ENCODE data around the gene MOV10L1. TPM values are rescaled to one million over a fixed set of nuclear protein-coding genes. Genes with fewer than 3 reads are reported as not detected.

MOV10L1 gene
- total RNA-seq, 2 experiments from 2014 or later = not detected

GRCh38 chr22:50190941-50191741, 101.3 kb downstream of the MOV10L1 start:
- peak; percentile 70 to 95 (median 80) for DNase-seq
- Histone ChIP-seq H3K36me3 (ENCODE audit: insufficient read depth, low read length) (peaks cover 36% of the 10 kb centered on the region), H3K9me3 (ENCODE audit: control insufficient read depth in 1 of 2, insufficient read depth in 1 of 2, low read length in 2 of 2) (no peaks in the 10 kb centered on the region), H3K27ac (ENCODE audit: low read depth in 1 of 2, low read length in 2 of 2) (peak overlapping the region; percentile 94 to 99), H3K4me1 (ENCODE audit: insufficient read depth, low read length) (peaks cover 85% of the 10 kb centered on the region), H3K27me3 (ENCODE audit: control insufficient read depth in 1 of 2, insufficient read depth in 2 of 2, low read length in 2 of 2) (no peaks in the 10 kb centered on the region), H3K4me3 (ENCODE audit: low read length) (peak overlapping the region; percentile 86)
- Mint-ChIP-seq H3K27ac (peak overlapping the region; percentile 96), H3K9me3 (no peaks in the 10 kb centered on the region), H3K36me3 (ENCODE audit: low read depth) (peaks cover 38% of the 10 kb centered on the region), H3K4me1 (ENCODE audit: low read depth) (peaks cover 40% of the 10 kb centered on the region), H3K27me3 (no peaks in the 10 kb centered on the region), H3K4me3 (peak overlapping the region; percentile 86)
- TF ChIP-seq CTCF (IDR thresholded peaks at IDR 0.05) = no peak
- ChIA-PET POLR2A (interaction anchor here (0.8 to 3.1 kb wide), 23 partner anchors 9 to 430 kb away, joined by 3 to 32 read pairs (median 4); partner anchors contain the start of genes ALG12, CRELD2, HDAC10 and LMF2), CTCF (interaction anchor here (0.7 to 2.3 kb wide), 4 partner anchors 12 to 151 kb away, joined by 3 to 13 read pairs (median 4); no protein-coding TSS in a partner anchor)
- peak; percentile 63 for ATAC-seq (ENCODE audit: poor library complexity)
- intact Hi-C loops (cut with DNase I, micrococcal nuclease) = loop anchor here (1.0 to 10.0 kb wide), 6 partner anchors 9 to 429 kb away; no protein-coding TSS in a partner anchor

GRCh38 chr22:50192436-50193204, 102.8 kb downstream of the MOV10L1 start:
- DNase-seq (peak; percentile 48 to 83 (median 72)), ATAC-seq (ENCODE audit: poor library complexity) (peak; percentile 40)
- peak overlapping the region; percentile 86 for H3K4me3 ChIP-seq (ENCODE audit: low read length)
- H3K4me1 Mint-ChIP-seq (ENCODE audit: low read depth) = peaks cover 30% of the 10 kb centered on the region
- peaks cover 36% of the 10 kb centered on the region for H3K36me3 Mint-ChIP-seq (ENCODE audit: low read depth)
- H3K27me3 ChIP-seq (ENCODE audit: control insufficient read depth in 1 of 2, insufficient read depth in 2 of 2, low read length in 2 of 2) = no peaks in the 10 kb centered on the region
- H3K27me3 Mint-ChIP-seq = no peaks in the 10 kb centered on the region
- CTCF ChIA-PET = interaction anchor here (0.9 kb wide), 1 partner anchor 44 kb away, joined by 4 read pairs; no protein-coding TSS in a partner anchor
- peak overlapping the region; percentile 75 to 99 for H3K27ac ChIP-seq (ENCODE audit: low read depth in 1 of 2, low read length in 2 of 2)
- no peaks in the 10 kb centered on the region for H3K9me3 Mint-ChIP-seq
- H3K27ac Mint-ChIP-seq = peak overlapping the region; percentile 96
- POLR2A ChIA-PET = interaction anchor here (0.7 to 3.1 kb wide), 6 partner anchors 14 to 429 kb away, joined by 3 to 32 read pairs (median 3); partner anchors contain the start of genes SCO2 and SYCE3
- no peak for TF ChIP-seq CTCF (IDR thresholded peaks at IDR 0.05)
- peak overlapping the region; percentile 75 for H3K4me3 Mint-ChIP-seq
- peaks cover 45% of the 10 kb centered on the region for H3K36me3 ChIP-seq (ENCODE audit: insufficient read depth, low read length)
- H3K4me1 ChIP-seq (ENCODE audit: insufficient read depth, low read length) = peaks cover 72% of the 10 kb centered on the region
- no peaks in the 10 kb centered on the region for H3K9me3 ChIP-seq (ENCODE audit: control insufficient read depth in 1 of 2, insufficient read depth in 1 of 2, low read length in 2 of 2)
- intact Hi-C loops (cut with DNase I, micrococcal nuclease) = loop anchor here (5.0 to 10.0 kb wide), 2 partner anchors 255 to 258 kb away; no protein-coding TSS in a partner anchor

GRCh38 chr22:50193621-50194020, 103.8 kb downstream of the MOV10L1 start:
- DNase-seq (no peak), ATAC-seq (ENCODE audit: poor library complexity) (no peak)
- H3K4me3 ChIP-seq (ENCODE audit: low read length) = no peak overlapping the region
- H3K27ac Mint-ChIP-seq = no peak overlapping the region
- H3K4me1 Mint-ChIP-seq (ENCODE audit: low read depth) = peaks cover 29% of the 10 kb centered on the region
- peaks cover 47% of the 10 kb centered on the region for H3K36me3 ChIP-seq (ENCODE audit: insufficient read depth, low read length)
- H3K27ac ChIP-seq (ENCODE audit: low read depth in 1 of 2, low read length in 2 of 2) = peak overlapping the region; percentile 52 to 99
- TF ChIP-seq CTCF (IDR thresholded peaks at IDR 0.05) = no peak
- no peaks in the 10 kb centered on the region for H3K27me3 ChIP-seq (ENCODE audit: control insufficient read depth in 1 of 2, insufficient read depth in 2 of 2, low read length in 2 of 2)
- intact Hi-C loops (cut with DNase I, micrococcal nuclease) = loop anchor here (5.0 to 10.0 kb wide), 2 partner anchors 256 to 259 kb away; no protein-coding TSS in a partner anchor
- peaks cover 62% of the 10 kb centered on the region for H3K4me1 ChIP-seq (ENCODE audit: insufficient read depth, low read length)
- no peaks in the 10 kb centered on the region for H3K9me3 ChIP-seq (ENCODE audit: control insufficient read depth in 1 of 2, insufficient read depth in 1 of 2, low read length in 2 of 2)
- H3K9me3 Mint-ChIP-seq = no peaks in the 10 kb centered on the region
- H3K27me3 Mint-ChIP-seq = no peaks in the 10 kb centered on the region
- ChIA-PET POLR2A (no interaction called here), CTCF (interaction anchor here (0.6 kb wide), 1 partner anchor 302 kb away, joined by 4 read pairs; no protein-coding TSS in a partner anchor)
- H3K36me3 Mint-ChIP-seq (ENCODE audit: low read depth) = peaks cover 40% of the 10 kb centered on the region
- peak overlapping the region; percentile 75 for H3K4me3 Mint-ChIP-seq
